Measurements from ENCODE around the gene GPC6.

The GPC6 gene

DNA sequence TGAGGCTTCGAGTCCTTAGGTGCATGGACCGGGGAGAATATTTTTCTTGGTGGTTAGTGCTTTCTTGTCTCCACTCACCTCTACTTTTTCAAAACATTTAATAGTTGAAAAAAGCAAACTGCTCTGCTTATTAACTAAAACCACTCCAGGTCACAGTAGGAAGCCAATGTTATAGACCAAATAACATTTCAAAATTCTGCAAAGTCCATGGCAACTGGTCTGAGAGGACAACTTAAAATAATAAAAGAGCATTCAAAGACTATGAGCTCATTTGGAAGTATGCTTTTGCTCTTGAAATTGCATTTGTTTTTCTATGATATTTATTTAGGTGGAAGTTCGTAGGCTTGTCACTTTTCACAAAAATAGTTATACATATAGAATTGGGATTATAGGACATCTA is 769.9 kb downstream of the GPC6 start:
- DNase-seq: no peak

DNA sequence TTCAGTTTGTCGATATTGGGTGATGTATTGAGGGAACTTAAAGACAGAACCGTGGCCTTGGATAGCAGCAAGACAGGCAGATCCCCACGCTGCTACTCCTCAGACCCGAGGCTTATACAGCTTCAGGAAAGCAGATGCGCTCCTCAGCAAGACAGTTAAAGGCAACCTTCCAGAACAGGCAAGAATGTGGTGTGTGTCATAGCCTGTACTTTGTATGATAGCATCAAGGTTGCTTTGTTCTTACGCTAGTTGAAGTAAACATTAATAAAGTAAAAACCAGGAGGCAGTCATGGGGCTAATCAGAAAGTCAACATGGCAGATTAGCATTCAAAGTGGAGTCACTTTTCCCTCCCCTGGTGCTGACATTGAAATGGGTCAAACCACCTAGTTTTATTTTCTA is 779.7 kb downstream of the GPC6 start:
- no peak for DNase-seq

DNA sequence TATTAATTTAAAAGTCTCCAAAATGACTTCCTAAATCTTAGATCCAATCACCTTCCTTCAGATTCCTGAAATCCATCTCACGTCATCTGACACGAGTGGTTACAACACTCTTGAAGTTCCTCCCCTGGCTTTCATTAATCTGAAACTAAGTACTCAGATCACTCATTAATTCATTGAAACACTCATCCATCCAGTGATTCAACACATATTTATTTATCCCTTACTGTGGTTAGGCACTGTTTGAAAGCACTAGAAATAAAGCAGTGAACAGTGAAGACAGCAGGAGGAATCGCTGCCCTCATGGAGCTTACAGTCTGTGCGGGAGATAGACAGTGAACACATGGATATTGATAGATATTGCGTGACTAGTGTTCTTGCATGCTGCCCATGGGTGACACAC is 780.5 kb downstream of the GPC6 start:
- DNase-seq: no peak

- DNase-seq: no peak
These were observed 783.1 kb downstream of the GPC6 start for GRCh38 chr13:94009701-94010100.

GRCh38 chr13:94014461-94014860 is 787.9 kb downstream of the GPC6 start:
- DNase-seq: no peak

GRCh38 chr13:94020426-94020825 is 793.8 kb downstream of the GPC6 start:
- DNase-seq: no peak

- no peak for DNase-seq
These were observed 794.2 kb downstream of the GPC6 start for GRCh38 chr13:94020833-94021232.

DNA sequence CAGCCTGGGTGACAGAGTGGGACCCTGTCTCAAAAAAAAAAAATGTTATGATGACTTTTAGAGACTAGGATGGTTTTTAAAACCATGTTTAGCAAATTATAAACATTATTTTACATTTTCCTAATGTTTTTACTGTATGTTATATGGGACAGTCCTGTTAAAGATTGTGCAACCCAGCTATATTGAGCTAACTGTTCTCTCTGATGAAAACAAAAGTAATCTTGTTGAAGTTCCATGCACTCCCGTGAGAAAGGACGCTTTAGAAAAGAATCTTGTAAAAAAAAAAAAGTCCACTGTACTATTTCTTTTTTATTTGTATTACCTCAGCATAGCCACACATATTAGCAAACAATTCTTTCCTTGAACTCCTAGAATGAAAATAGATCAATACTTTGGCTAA is 801.6 kb downstream of the GPC6 start:
- no peak for DNase-seq

DNA sequence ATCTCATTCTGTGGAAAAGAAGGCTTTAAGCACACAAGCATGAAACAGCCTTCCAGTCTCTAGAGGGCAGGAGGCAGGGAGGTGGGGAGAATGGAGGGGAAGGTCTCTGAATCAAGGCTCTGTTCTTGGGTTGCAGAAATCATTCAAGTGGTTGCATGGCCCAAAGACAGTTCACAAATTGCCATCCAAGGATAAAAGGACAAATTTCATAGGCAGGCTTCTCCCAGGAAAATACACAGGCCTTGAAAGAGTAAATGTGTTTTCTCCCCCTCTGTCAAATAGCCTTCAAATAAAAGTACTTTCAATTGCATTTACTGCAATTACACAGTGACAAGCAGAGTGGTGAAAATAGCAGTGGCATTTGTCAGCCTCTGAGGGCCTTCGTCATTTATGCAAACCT is 802.0 kb downstream of the GPC6 start:
- no peak for DNase-seq

DNA sequence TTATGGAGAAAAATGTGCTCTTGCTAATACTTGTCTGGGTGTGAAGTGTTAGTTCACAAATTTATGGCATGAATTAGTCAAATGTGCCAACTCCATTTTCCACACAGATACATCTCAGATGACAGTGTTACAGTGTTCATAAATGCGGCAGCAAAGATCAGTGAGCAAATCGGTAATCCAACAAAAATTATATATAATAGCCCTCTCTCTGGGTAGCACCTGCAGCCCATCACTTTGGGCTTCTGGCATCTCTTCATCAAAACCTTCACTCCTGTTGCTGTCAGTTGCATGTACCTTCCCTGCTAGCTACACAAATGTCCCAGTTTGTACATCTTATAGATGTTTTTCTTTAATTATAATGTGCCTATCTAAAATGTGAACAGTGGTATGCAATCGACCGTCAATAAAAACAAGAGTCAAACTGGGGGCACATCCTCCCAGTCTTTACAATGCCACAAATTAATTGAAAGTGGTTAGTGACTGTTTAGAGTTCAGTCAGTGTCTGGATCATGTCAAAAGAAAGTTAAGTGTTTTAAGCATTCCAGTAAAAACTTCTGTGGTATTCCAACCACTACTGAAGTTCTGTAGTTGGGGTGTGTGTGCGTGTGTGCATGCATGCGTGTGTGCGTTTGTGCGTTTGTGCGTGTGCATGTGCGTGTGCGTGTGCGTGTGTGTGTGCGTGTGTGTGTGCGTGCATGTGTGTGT is 804.0 kb downstream of the GPC6 start:
- no peak for DNase-seq

- DNase-seq: no peak
These were observed 805.0 kb downstream of the GPC6 start for GRCh38 chr13:94031609-94032008.

DNA sequence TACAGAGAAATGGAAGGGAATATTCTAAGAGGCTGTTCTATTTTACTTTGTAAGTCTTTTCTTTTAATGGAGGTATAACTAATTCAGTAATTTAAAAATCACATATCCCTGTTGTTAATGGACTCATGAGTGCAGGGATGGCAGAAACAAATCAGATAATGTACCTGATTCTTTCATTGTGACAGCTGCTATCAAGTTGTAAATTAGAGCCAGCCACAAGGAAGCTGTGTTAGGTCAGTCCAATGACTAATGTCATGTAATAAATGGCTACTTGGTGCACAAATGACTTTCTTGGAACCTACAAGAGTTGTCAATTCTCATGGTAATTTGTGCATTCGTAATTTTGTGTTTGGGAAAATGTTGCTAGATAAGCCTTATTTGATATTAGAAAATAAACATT is 806.5 kb downstream of the GPC6 start:
- no peak for DNase-seq

- DNase-seq: no peak
These were observed 807.4 kb downstream of the GPC6 start for GRCh38 chr13:94033830-94034642.

DNA sequence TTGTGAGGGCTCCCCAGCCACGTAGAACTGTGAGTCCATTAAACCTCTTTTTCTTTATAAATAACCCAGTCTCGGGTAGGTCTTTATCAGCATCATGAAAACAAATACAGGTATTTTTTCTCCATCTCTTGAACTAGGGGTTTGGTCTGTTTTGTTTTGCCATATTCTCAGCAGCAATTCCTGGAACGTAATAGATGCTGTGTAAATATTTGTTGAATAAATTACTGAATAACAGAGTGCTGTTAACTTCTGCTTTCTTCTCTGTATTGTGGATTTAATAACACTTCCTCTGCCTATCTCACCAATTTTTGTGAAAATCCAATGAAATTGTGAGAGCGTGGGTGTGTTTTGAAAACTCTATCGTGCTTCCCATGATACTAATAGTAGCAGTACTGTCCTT is 823.4 kb downstream of the GPC6 start:
- DNase-seq: no peak

DNA sequence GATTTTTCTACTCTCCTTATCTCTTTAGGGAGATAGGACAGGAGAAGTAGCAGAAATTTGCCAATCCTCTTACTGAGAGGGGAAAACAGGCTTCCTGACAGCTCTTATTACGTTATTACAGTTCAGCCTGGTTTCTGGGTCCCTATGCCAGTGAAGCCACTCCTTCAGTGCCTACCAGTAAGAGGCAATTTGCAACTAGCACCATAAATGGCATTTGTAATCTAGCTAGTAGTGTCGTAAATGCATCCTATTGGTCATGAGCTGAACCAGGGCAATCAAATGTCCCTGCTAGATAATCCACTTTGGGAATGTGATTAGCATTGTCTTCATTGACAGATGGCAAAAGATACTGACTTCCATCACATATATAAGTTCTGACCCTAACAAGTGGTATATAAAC is 824.1 kb downstream of the GPC6 start:
- no peak for DNase-seq

- no peak for DNase-seq
These were observed 827.5 kb downstream of the GPC6 start for GRCh38 chr13:94053986-94054593.

DNA sequence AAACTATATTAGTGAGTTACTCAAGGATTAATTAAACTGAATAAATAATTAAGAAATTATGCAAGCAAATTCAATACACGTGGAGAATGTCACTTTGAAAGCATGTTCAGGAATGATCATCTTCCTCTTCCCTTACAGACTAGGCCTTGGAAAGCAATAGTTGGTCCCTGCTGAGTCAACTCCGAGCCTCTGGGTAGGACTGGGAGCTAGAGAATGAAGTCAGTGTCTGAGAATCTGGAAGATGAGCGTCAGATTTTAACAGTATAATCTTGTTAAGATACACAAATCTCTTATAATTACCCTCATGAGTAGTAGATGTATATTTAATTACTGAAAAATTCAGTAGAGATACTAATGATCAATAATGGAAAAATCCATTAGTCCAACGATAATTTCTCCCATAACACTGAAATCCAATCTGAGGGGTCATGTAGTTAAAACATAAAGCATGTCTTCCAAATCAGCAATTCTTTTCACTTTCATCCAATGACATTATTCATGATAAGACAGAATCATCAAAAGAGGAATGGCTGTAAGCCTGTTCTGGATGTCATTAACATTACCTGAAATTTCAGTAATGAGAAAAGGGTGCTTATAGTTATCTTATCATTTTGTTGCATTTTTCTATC is 829.9 kb downstream of the GPC6 start:
- DNase-seq: no peak

DNA sequence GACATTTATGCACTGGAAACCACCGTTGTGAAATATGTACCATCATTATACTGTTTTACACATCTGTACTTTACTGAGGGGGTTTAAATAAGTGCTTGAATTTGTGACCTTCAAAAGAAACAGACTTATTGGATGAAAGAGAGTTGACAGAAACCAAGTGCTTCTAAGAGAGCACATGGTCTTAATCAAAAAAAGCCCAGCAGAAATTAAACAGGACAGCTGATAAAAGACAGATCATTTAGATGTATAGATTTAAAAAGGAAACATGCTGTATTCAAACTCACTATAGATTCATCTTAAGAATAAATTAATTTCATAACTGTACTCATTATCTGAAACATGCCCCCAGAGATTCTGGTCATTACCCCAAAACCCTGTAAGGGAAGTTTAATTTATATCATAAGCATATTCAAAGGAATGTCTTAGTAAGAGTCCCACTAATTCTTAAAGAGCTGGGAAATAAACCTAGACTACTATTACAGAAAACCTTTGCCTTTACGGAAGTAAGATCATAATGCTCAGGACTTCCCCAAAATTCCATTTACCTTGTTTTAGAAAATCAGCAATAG is 831.1 kb downstream of the GPC6 start:
- no peak for DNase-seq

GRCh38 chr13:94058821-94059360 is 832.3 kb downstream of the GPC6 start:
- no peak for DNase-seq

DNA sequence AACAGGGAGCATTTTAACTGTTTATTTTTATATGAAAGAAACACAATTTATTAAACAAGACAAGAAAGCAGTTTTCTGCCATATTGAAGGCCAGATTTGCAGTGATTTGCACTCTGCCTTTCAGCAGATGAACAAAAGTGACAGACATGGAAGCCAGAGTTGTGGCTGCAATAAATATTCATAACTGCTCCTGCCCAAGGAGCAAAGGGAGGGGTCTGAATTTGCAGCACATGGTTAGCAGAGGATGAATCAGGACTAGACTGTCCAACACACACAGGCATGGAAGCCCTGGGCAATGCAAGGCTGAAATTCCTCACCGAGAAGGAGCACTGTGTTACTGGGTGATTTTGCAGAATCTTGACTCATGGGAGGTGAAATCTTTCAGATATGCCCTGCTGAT is 834.7 kb downstream of the GPC6 start:
- DNase-seq: no peak

DNA sequence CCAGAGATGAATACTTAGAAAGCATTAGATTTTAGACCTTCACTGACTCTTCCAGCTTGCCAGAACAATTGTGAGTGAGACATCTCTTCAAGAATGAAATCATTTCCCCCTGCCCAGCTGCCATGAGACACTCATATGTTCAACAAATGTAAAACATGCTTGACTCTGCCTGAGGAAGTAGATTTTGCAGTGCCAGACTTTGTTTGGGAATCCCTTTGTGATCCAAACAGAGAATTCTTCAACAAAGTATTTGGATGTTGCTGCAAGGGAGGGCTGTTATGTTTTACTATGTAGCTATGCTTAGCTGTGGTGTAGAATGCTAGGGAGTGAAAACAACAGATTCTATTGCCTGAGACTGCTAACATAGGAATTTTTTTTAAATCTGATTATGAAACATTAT is 836.5 kb downstream of the GPC6 start:
- DNase-seq: no peak

DNA sequence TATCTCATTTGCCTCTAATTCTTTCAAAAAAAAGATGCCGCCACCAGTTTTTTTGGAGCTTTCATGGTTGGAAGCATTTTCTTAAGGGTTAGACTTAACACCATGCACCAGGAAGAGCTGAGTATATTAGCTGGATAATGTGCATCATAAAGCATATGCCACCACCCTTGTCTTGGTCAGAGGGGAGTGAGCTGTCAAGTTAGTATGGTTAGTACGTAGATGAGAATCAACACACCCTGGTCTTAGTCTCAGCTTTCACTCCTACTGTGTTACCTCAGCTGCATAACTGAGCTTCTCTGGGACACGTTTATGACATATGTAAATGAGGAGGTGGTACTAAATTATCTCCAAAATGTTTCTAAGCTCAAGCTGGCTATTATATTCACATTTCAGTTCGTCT is 837.2 kb downstream of the GPC6 start:
- DNase-seq: no peak

DNA sequence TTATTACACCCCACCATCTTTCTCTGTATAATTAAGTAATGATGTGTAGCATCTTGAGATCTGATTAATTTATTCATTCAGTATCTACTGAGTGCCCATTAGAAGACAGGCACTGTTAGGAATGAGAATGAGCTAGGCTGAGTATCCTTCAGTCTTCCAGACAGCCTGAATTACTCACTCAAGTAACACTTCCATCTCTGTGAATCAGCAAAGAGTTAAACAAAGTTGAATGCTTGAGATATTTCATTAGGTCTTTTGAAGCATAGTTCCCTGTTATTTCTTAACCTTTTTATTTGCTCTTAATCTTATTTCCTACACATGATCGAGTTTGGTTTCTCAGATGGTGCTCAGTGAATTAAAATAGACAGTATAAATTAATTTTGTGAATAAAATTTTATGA is 839.1 kb downstream of the GPC6 start:
- DNase-seq: no peak
